Frontal cortex (tissue), 4 donors: ENCODE data around the gene TXLNG. TPM values are rescaled to one million over a fixed set of nuclear protein-coding genes. Genes with fewer than 3 reads are reported as not detected.

Source experiments
- DNase-seq, 2 donors: peaks; one replicate each; pipeline ENCODE4 v3.0.0; 2012; ENCODE audit warnings: low spot score in 2 of 2
- FAIRE-seq: peaks from 2 replicates; lab custom pipeline; 2012; peaks lifted over from hg19 to GRCh38; lab: Jason Lieb, UNC
- small RNA-seq: library from RNA; depleted of rRNA; stranded (forward); fragments of <200 nt; gene quantifications from one replicate; pipeline ENCODE3, GENCODE V24; 2014
- total RNA-seq: library from RNA; depleted of rRNA; stranded (reverse); fragments of >200 nt; gene quantifications from one replicate; pipeline ENCODE4 v1.2.3, GENCODE V29; 2014
- donor health status: control.
- donor health status: control.
- donor health status: control.

The TXLNG gene
- total RNA-seq, 1 donor from 2014 or later = 11.8 TPM

GRCh38 chrX:16869393-16870094 lies 83.3 kb downstream of the TXLNG start:
- DNase-seq (peak; percentile 20 to 51), FAIRE-seq (no peak)

DNA sequence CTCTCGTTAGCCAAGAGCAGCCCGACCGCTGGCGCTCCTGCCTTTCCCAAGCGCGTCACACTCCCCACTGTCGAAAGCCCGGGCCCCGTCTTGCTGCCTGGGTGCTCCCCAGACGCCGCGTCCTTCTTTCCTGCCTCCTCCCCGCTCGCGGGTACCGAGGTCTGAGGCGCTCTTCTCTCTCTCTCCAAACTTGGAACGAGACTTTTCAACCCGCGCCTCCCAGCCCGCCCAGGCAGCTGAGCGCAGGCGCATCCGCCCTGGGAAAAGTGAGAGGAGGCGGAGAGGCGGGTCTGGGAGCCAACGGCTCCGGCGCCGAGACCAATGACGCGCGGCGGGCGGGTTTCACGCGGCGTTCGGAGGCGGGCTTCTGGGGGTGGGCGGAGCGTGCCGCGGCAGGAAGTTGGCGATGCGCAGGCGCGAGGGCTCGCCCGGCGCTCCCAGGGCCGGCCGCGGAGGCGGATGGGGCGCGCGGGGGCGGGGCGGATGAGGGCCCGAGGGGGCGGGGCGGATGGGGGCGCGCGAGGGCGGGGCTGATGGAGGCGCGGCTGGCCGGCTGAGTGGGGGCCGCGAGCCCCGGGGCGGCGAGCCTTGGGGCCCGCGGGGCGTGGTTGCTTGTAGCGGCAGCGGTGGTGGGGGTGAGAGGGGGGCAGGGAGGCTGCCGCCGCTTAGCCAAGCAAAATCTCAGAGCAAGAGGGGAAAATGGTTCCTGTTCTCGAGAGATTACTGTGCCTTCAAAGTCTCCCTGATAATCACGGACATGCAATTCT lies 84.0 kb downstream of the TXLNG start, which contains the start of gene RBBP7:
Gene RBBP7, minus strand, starts transcription at position 268 of the 767 bp plus-strand sequence. CDS start 309 bp downstream, outside the sequence.
- peak; percentile 83 to 93 for DNase-seq
- FAIRE-seq = no peak

- no peak for FAIRE-seq
- no peak for DNase-seq
These were observed 84.9 kb downstream of the TXLNG start for GRCh38 chrX:16870862-16871815.

GRCh38 chrX:16873106-16873505 lies 86.8 kb downstream of the TXLNG start:
- DNase-seq (no peak), FAIRE-seq (no peak)

DNA sequence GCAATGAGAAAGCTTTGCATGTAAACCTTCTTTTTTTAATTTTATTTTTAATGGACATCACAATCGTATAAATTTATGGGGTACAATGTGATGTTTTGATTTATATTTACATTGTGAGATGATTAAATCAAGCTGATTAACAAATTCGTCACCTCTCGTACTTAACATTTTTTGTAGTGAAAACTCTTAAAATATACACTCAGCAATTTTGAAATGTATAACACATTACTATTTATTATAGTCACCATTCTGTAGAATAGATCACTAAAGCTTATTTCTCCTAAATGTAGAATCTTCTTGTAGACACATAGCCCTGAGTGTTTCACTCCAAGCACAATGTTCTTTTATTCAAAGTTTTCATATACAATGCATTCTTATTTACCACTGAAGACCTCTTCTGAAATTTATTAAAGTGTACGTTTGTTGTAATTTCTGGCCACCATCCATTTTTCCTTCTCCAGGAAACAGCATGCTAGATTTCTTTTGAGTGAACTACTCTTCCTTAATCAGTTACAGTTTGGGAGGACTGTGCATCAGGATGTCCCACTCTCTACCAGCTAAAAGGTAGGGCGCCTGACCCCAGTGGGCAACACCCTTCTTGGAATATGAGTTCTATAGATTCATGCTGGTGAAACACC lies 88.3 kb downstream of the TXLNG start:
- FAIRE-seq = no peak
- DNase-seq = no peak

DNA sequence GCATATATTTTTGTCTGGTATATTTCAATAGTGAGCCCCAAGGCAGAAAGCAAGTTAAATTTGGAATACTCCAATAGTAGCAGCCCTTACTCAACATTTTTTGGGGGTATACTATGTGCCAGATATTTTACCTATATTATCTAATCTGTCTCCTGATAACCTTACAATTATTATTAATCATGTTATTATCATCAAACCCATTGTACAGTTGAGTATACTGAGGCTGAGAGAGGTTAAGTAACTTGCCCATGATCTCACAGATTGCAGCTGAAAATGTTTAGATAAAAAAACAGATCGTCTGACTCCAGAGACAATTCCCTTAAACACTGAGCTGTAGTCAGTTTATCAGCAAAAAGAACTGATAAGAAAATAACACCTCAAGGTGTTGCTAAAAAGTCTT lies 90.4 kb downstream of the TXLNG start:
- DNase-seq (no peak), FAIRE-seq (no peak)

DNA sequence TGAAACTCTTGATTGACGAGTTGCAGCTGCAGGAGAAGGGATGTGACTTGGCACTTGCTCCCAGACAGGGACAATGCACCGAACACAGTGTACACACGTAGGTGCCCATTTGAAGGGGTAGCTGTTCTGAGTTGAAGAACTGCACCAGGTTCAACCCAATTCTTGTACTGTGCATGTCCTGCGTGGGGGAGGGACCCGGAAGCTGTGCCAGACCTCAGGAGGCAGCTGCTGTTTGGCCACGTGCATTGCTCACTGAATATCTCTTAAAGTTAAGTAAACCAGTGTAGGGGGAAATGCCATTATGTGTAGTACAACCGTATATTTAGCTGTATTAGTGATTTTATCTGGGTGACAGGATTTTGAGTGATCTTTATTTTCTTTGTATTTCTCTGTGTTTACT lies 95.9 kb downstream of the TXLNG start:
- DNase-seq (no peak), FAIRE-seq (no peak)

DNA sequence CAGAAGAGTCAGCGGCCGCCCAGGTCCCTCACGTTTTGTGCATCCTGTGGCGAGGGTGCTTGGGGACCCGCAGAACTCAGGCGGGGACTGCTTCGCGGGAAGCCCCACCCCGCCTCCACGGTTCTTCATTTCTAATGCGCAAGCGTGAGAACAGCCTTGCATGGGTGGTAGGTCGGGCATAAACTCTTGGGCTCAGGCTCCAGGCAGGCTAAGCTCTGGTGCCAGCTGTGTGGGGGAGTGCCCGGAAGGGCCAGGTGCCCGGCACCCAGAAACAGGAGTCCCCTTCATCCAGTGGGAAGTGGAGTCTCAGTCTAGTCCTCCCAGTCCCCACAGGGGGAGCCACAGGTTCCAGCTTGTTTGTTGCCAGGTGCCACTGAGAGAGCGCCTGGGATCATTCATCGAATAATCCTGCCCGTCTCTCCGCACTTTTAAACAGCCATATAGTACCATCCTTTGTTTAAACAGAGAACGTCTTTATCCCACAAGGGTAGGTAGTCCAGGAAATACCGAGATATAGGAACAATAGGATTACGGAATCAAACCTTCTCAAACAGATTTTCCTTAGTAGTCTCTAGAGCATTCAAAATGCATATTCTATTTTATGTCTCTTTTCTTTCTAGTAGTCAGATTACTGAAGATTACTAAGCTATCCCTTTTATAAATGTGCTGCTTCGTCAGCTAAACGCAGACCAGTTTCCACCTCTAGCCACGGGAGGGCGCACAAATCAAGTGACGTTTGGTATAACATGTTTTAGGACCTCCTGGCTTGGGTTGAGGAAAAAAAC lies 96.6 kb downstream of the TXLNG start:
- DNase-seq = peak in 1 of 2 donors; percentile 29
- no peak for FAIRE-seq

DNA sequence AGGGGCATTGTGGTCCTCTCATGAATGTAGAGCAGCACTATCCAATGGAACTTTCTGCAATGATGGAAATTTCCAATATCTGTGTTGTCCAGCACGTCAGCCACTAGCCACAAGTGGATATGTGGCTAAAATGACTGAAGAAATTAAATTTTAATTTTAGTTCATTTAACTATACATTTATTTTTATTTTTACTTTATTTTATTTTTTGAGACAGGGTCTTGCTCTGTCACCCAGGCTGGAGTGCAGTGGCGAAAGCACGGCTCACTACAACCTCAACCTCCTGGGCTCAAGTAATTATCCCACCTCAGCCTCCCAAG lies 97.2 kb downstream of the TXLNG start:
- FAIRE-seq = no peak
- DNase-seq = no peak

GRCh38 chrX:16885628-16886027 lies 99.4 kb downstream of the TXLNG start:
- DNase-seq = no peak
- FAIRE-seq = no peak

DNA sequence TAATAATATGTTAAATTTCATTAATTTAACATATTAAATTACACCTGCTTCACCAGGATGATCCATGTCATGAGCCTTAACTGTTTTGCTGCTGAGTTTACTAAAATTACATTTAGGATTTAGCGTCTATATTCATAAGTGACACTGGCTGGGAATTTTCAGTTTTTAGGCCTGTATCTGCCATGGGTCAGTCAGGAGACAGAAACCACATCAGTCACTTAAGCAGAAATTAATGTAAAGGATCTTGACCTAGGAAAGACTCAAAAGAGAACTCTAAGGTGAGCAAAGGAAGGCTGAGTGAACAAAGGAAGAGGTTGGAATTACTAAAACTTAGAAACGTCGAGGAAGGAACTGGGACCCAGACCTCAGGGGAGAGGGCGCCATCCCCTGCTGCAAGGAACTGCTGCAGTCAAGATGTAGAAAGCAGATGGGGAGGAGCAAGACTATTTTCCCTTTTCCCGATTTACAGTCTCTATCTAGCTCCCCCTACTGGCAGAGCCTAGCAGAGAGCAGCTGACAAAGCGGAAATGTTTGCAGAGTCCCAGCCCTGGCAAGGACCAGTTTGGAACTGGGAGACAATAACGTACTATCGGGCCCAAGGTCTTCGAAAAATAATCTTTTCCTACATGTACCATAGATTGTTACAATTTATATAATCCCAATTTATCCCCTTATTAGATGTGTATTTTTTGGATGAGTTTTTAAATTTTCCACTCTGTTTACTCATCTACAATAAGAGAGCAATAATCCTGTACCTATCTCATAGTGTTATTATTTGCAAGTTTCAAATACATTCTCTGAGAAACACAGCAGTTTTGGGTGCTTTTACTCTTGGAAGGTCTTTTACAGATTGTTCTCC lies 106.5 kb downstream of the TXLNG start:
- FAIRE-seq (no peak), DNase-seq (peak in 1 of 2 donors; percentile 36)

Small RNAs within 50 kb of the gene (small RNA-seq; reads per million reads assigned to genes)
- not detected for gene RNU4-6P
- gene RNU7-56P = not detected
- gene RPL12P49 = not detected

Other genes starting within 250 kb of the TXLNG start
- gene S100G, start 136.3 kb upstream of the TXLNG start, total RNA-seq = not detected
- gene CTPS2, start 73.8 kb upstream of the TXLNG start, total RNA-seq = 26.5 TPM
- gene SYAP1, start 66.9 kb upstream of the TXLNG start, total RNA-seq = 30.2 TPM
- gene RBBP7, start 83.9 kb downstream of the TXLNG start, total RNA-seq = 84.8 TPM
- 31.4 TPM for gene REPS2, start 160.2 kb downstream of the TXLNG start, total RNA-seq